Testis (tissue), 3 donors: ENCODE data around the gene UBE2E3. TPM values are rescaled to one million over a fixed set of nuclear protein-coding genes. Genes with fewer than 3 reads are reported as not detected.

Source experiments
- DNase-seq: peaks from one replicate; pipeline ENCODE4 v3.0.0-alpha.2; 2019
- H3K27ac ChIP-seq, 2 donors: fragments of 200-600 bp; sonication (generic); one replicate each; pipeline ENCODE4 v1.5.1; 2019
- H3K27me3 ChIP-seq: fragments of 200-600 bp; sonication (generic); one replicate; pipeline ENCODE4 v1.5.1; 2019
- H3K36me3 ChIP-seq: fragments of 200-600 bp; sonication (generic); one replicate; pipeline ENCODE4 v1.5.1; 2017; ENCODE audit warnings: low read depth; ENCODE audit errors: missing control alignments
- H3K4me1 ChIP-seq: fragments of 200-600 bp; sonication (generic); one replicate; pipeline ENCODE4 v1.5.1; 2019
- H3K4me3 ChIP-seq, 2 donors: fragments of 200-600 bp; sonication (generic); one replicate each; pipeline ENCODE4 v1.5.1; 2017 to 2019
- H3K9me3 ChIP-seq: fragments of 200-600 bp; sonication (generic); one replicate; pipeline ENCODE4 v1.5.1; 2017
- CTCF ChIP-seq, 3 experiments: fragments of 450-650 bp in 2 of 3; fragments of 200-600 bp in 1 of 3; sonication (generic) in 1 of 3; IDR thresholded peaks; one replicate each; pipeline ENCODE4 v1.5.1; 2016 to 2019; ENCODE audit warnings: antibody characterized with exemption in 3 of 3, mild to moderate bottlenecking in 2 of 3, moderate library complexity in 1 of 3
- POLR2A ChIP-seq: fragments of 450-650 bp; IDR thresholded peaks from one replicate; pipeline ENCODE4 v1.6.1; 2017; ENCODE audit warnings: antibody characterized with exemption, mild to moderate bottlenecking, moderate library complexity
- WGBS, 2 donors: methylation state at CpG; one replicate each; pipeline ENCODE4 v1.1.5; 2018; 5-methylcytosine and 5-hydroxymethylcytosine counted together
- intact Hi-C: fragments of 100-400 bp; cut with DNase I; formaldehyde crosslinking; loops from one replicate; pipeline ENCODE4 v1.15.1; 2023; ENCODE audit warnings: low total_unique reads
- polyA plus RNA-seq: library from polyadenylated mRNA; stranded (reverse); fragments of 350-450 nt; fragmentation: Illumina TruSeq; extraction: RNeasy Lipid Tissue Mini Kit (QIAGEN cat#74804); gene quantifications from one replicate; pipeline ENCODE4 v1.2.3, GENCODE V29; 2014; ENCODE audit warnings: low read depth, low replicate concordance; ENCODE audit not compliant: insufficient read depth
- total RNA-seq, 2 donors: library from RNA; depleted of rRNA; stranded (reverse); fragments of >200 nt; gene quantifications; one replicate each; pipeline ENCODE4 v1.2.3, GENCODE V29; 2016

The UBE2E3 gene
- total and polyA plus RNA-seq, 3 donors from 2014 or later = 111 to 138 (median 113) TPM

DNA sequence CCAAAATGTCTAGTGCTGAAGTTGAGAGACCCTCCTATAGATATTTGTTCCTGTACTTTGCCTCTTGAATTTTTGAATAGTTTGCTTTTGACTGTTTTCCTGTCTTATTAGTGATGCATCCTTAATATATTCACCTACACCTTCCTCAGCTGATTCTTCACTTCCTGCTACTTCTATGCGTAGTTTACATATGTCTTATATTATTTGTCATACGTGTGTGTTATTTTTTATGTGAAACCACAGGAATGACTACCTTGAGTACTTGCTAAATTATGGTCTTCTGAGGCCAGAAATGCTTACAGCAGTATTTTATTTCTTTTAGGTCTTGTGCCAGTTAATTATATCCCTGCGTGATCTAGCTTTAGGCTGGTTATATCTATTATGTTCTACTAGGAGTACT, 9.9 kb downstream of the UBE2E3 start:
- Histone ChIP-seq H3K27me3 (no peaks in the 10 kb centered on the region), H3K36me3 (no peaks in the 10 kb centered on the region), H3K9me3 (no peaks in the 10 kb centered on the region), H3K27ac (no peak overlapping the region), H3K4me3 (no peak overlapping the region), H3K4me1 (peaks cover 9% of the 10 kb centered on the region)
- no peak for DNase-seq
- intact Hi-C loops = no loop called here
- TF ChIP-seq POLR2A (no peak), CTCF (IDR thresholded peaks at IDR 0.05) (no peak)
- WGBS, 2 donors = 63 to 67% methylated on average over 3 of the region's 3 CpGs

GRCh38 chr2:180990794-180991193, 10.4 kb downstream of the UBE2E3 start:
- H3K36me3 ChIP-seq = no peaks in the 10 kb centered on the region
- peaks cover 4% of the 10 kb centered on the region for H3K4me1 ChIP-seq
- intact Hi-C loops = no loop called here
- DNase-seq = no peak
- no peaks in the 10 kb centered on the region for H3K9me3 ChIP-seq
- no peak for TF ChIP-seq CTCF (IDR thresholded peaks at IDR 0.05)
- no peak for TF ChIP-seq POLR2A
- H3K27ac ChIP-seq = no peak overlapping the region
- 98 to 100% methylated on average over 1 of the region's 1 CpG for WGBS, 2 donors
- no peaks in the 10 kb centered on the region for H3K27me3 ChIP-seq
- H3K4me3 ChIP-seq = no peak overlapping the region

DNA sequence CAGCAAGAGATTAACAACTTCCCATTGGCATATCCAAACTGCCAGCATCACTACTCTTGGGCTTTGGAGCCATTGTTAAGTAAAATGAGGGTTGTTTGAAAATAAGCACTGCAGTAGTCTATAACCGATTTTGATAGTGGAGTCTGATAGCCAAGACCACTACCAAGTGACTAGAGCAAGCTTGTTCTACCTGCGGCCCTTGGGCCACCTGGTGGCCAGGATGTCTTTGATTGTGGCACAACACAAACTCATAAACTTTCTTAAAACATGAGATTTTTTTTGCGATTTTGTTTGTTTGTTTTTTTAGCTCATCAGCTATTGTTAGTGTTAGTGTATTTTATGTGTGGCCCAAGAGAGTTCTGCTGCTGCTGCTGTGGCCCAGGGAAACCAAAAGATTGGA, 11.0 kb downstream of the UBE2E3 start:
- no peak overlapping the region for H3K27ac ChIP-seq
- peak in 1 of 3 experiments; percentile 5 for TF ChIP-seq CTCF (IDR thresholded peaks at IDR 0.05)
- no peak for TF ChIP-seq POLR2A
- intact Hi-C loops = no loop called here
- no peak overlapping the region for H3K4me3 ChIP-seq
- no peaks in the 10 kb centered on the region for H3K4me1 ChIP-seq
- H3K9me3 ChIP-seq = no peaks in the 10 kb centered on the region
- no peaks in the 10 kb centered on the region for H3K36me3 ChIP-seq
- no peak for DNase-seq
- no peaks in the 10 kb centered on the region for H3K27me3 ChIP-seq
- 87 to 93% methylated on average over 3 of the region's 3 CpGs for WGBS, 2 donors

- intact Hi-C loops = no loop called here
- no peaks in the 10 kb centered on the region for H3K9me3 ChIP-seq
- no peaks in the 10 kb centered on the region for H3K4me1 ChIP-seq
- H3K27me3 ChIP-seq = no peaks in the 10 kb centered on the region
- WGBS, 2 donors = 55 to 62% methylated on average over 4 of the region's 4 CpGs
- no peak overlapping the region for H3K27ac ChIP-seq
- TF ChIP-seq CTCF (IDR thresholded peaks at IDR 0.05) (no peak), POLR2A (no peak)
- no peak overlapping the region for H3K4me3 ChIP-seq
- DNase-seq = no peak
- no peaks in the 10 kb centered on the region for H3K36me3 ChIP-seq
These were observed 11.4 kb downstream of the UBE2E3 start for GRCh38 chr2:180991820-180992219.

GRCh38 chr2:180992994-180993393, 12.6 kb downstream of the UBE2E3 start:
- Histone ChIP-seq H3K9me3 (no peaks in the 10 kb centered on the region), H3K27me3 (no peaks in the 10 kb centered on the region), H3K4me1 (no peaks in the 10 kb centered on the region), H3K36me3 (no peaks in the 10 kb centered on the region), H3K27ac (no peak overlapping the region), H3K4me3 (no peak overlapping the region)
- WGBS, 2 donors = 56 to 63% methylated on average over 2 of the region's 2 CpGs
- no peak for DNase-seq
- intact Hi-C loops = no loop called here
- no peak for TF ChIP-seq CTCF (IDR thresholded peaks at IDR 0.05)
- TF ChIP-seq POLR2A = no peak
